Neuronal stem cell (in vitro differentiated cells): ENCODE data around the gene PIK3CD.

Experiments used
- DNase-seq: peaks from one replicate; pipeline ENCODE4 v3.0.0-alpha.2; 2013; ENCODE audit warnings: low spot score
- H2AFZ ChIP-seq: one replicate; pipeline ENCODE4 v1.6.1; 2013; ENCODE audit warnings: mild to moderate bottlenecking, low read length, inconsistent platforms
- H2AK5ac ChIP-seq: 2 replicates; pipeline ENCODE4 v1.6.1; 2013; ENCODE audit warnings: low read depth, mild to moderate bottlenecking, inconsistent platforms, low read length, moderate library complexity, mixed read lengths
- H2BK120ac ChIP-seq: 2 replicates; pipeline ENCODE4 v1.6.1; 2013; ENCODE audit warnings: low read depth, mild to moderate bottlenecking, inconsistent platforms, low read length, moderate library complexity, mixed read lengths
- H2BK12ac ChIP-seq: one replicate; pipeline ENCODE4 v1.6.1; 2013; ENCODE audit warnings: low read length, inconsistent platforms
- H2BK15ac ChIP-seq: 2 replicates; pipeline ENCODE4 v1.6.1; 2013; ENCODE audit warnings: mild to moderate bottlenecking, low read length, inconsistent platforms, mixed read lengths
- H2BK5ac ChIP-seq: one replicate; pipeline ENCODE4 v1.6.1; 2013; ENCODE audit warnings: inconsistent platforms, mild to moderate bottlenecking, low read length, moderate library complexity
- H3K14ac ChIP-seq: one replicate; pipeline ENCODE4 v1.6.1; 2013; ENCODE audit warnings: low read length, inconsistent platforms
- H3K18ac ChIP-seq: 2 replicates; pipeline ENCODE4 v1.6.1; 2013; ENCODE audit warnings: low read length, inconsistent platforms
- H3K23ac ChIP-seq: 2 replicates; pipeline ENCODE4 v1.6.1; 2013; ENCODE audit warnings: low read depth, mild to moderate bottlenecking, mixed read lengths, low read length, inconsistent platforms; ENCODE audit not compliant: poor library complexity
- H3K27ac ChIP-seq: replicated peaks from 3 replicates; pipeline ENCODE4 v1.5.1; 2013; ENCODE audit warnings: low read length, inconsistent platforms
- H3K27me3 ChIP-seq, 3 experiments: 2 replicates each; pipeline ENCODE4 v1.6.1; 2013; ENCODE audit warnings: low read length in 3 of 3, mild to moderate bottlenecking in 2 of 3, inconsistent platforms in 1 of 3, low read depth in 1 of 3, mixed read lengths in 1 of 3, moderate library complexity in 1 of 3; ENCODE audit not compliant: control insufficient read depth in 3 of 3, insufficient read depth in 3 of 3
- H3K36me3 ChIP-seq, 2 donors: replicated peaks in 1 of 2; 2 replicates each; pipeline ENCODE4 v1.6.1; 2013; ENCODE audit warnings: low read length in 2 of 2; ENCODE audit not compliant: control insufficient read depth in 2 of 2, insufficient read depth in 2 of 2
- H3K4ac ChIP-seq: 2 replicates; pipeline ENCODE4 v1.6.1; 2013; ENCODE audit warnings: inconsistent platforms, mild to moderate bottlenecking, low read length, moderate library complexity
- H3K4me1 ChIP-seq, 2 donors: 1 replicate in 1 of 2; 2 replicates in 1 of 2; pipeline ENCODE4 v1.6.1; 2013; ENCODE audit warnings: low read length in 2 of 2, low read depth in 1 of 2; ENCODE audit not compliant: control insufficient read depth in 2 of 2, insufficient read depth in 1 of 2
- H3K4me2 ChIP-seq: one replicate; pipeline ENCODE4 v1.6.1; 2013; ENCODE audit warnings: mild to moderate bottlenecking, low read length, inconsistent platforms; ENCODE audit not compliant: insufficient read depth, poor library complexity, severe bottlenecking
- H3K4me3 ChIP-seq, 2 donors: 2 replicates each; pipeline ENCODE4 v1.5.1; 2013; ENCODE audit warnings: low read length in 2 of 2, mild to moderate bottlenecking in 2 of 2, inconsistent platforms in 1 of 2, moderate library complexity in 1 of 2
- H3K79me1 ChIP-seq: one replicate; pipeline ENCODE4 v1.6.1; 2013; ENCODE audit warnings: low read depth, mild to moderate bottlenecking, inconsistent platforms, low read length, moderate library complexity
- H3K9ac ChIP-seq: one replicate; pipeline ENCODE4 v1.6.1; 2013; ENCODE audit warnings: mild to moderate bottlenecking, low read depth, low read length, inconsistent platforms; ENCODE audit not compliant: poor library complexity
- H3K9me3 ChIP-seq, 2 donors: replicated peaks in 1 of 2; 2 replicates each; pipeline versions ENCODE3 to v1.6.1; 2013; ENCODE audit warnings: low read length in 2 of 2, mild to moderate bottlenecking in 2 of 2, inconsistent platforms in 1 of 2, low read depth in 1 of 2, mixed read lengths in 1 of 2, moderate library complexity in 1 of 2; ENCODE audit not compliant: control insufficient read depth in 2 of 2, insufficient read depth in 1 of 2
- H4K8ac ChIP-seq: one replicate; pipeline ENCODE4 v1.6.1; 2013; ENCODE audit warnings: low read depth, mild to moderate bottlenecking, inconsistent platforms, low read length, moderate library complexity
- H4K91ac ChIP-seq: one replicate; pipeline ENCODE4 v1.6.1; 2013; ENCODE audit warnings: low read length, low read depth, mild to moderate bottlenecking, inconsistent platforms; ENCODE audit not compliant: poor library complexity
- WGBS, 2 donors: extraction: QIAGEN DNeasy Blood & Tissue Kit; methylation state at CpG; one replicate each; pipeline ENCODE4 v1.1.7; 2013; ENCODE audit warnings: missing lambda C conversion rate in 2 of 2, mixed read lengths in 1 of 2; ENCODE audit not compliant: insufficient read length in 2 of 2, insufficient replicate concordance in 1 of 2; ENCODE audit errors: extremely low coverage in 2 of 2; 5-methylcytosine and 5-hydroxymethylcytosine counted together

PIK3CD gene

GRCh38 chr1:9733160-9733789 is 81.7 kb downstream of the PIK3CD start:
- Histone ChIP-seq H2AK5ac (no peak overlapping the region), H4K8ac (no peak overlapping the region), H3K27ac (no peak overlapping the region), H2BK120ac (no peak overlapping the region), H3K9ac (no peak overlapping the region), H3K79me1 (peaks cover 5% of the 10 kb centered on the region), H3K4ac (no peak overlapping the region), H3K9me3 (peaks cover 0 to 9% of the 10 kb centered on the region in 2 donors), H4K91ac (no peak overlapping the region), H2BK5ac (no peak overlapping the region), H3K14ac (no peak overlapping the region), H3K4me3 (no peak overlapping the region), H3K4me2 (no peak overlapping the region), H3K36me3 (peaks cover 74 to 99% of the 10 kb centered on the region in 2 donors), H2BK15ac (no peak overlapping the region), H2BK12ac (no peak overlapping the region), H3K18ac (no peak overlapping the region), H3K27me3 (no peaks in the 10 kb centered on the region), H3K4me1 (peaks cover 0 to 5% of the 10 kb centered on the region in 2 donors), H2AFZ (no peak overlapping the region), H3K23ac (peak overlapping the region; percentile 45)
- no CpG with 5 or more reads among the region's 14 CpGs for WGBS, 2 donors
- DNase-seq, result no peak

DNA sequence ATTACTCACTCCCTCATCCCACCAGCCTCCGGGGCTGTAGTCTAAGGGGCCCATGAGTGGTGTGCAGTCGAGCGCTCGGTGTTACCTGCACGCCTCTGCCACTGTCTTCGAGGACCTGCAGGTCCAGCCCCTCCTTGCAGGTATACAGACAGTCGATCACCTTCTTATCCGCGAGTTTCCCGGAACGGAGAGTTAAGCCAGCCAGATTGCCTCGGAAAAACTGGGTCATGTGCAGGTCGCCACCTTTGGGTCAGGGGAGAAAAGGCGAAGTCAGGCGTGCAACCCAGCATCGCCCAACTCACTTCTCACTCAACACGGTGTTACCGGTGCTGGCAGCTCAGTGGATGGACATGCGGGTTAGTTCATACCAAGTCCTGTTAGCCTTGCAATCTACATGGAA is 84.3 kb downstream of the PIK3CD start:
- H3K4me2 ChIP-seq, result no peak overlapping the region
- no peak overlapping the region for H4K8ac ChIP-seq
- H4K91ac ChIP-seq, result no peak overlapping the region
- peaks cover 0 to 8% of the 10 kb centered on the region in 2 donors for H3K9me3 ChIP-seq
- no peak overlapping the region for H3K9ac ChIP-seq
- H3K27ac ChIP-seq, result no peak overlapping the region
- peaks cover 0 to 5% of the 10 kb centered on the region in 2 donors for H3K4me1 ChIP-seq
- H3K14ac ChIP-seq, result no peak overlapping the region
- H2AFZ ChIP-seq, result no peak overlapping the region
- H2AK5ac ChIP-seq, result no peak overlapping the region
- H3K27me3 ChIP-seq, result no peaks in the 10 kb centered on the region
- peaks cover 72 to 98% of the 10 kb centered on the region in 2 donors for H3K36me3 ChIP-seq
- H3K4ac ChIP-seq, result no peak overlapping the region
- no peak overlapping the region for H2BK5ac ChIP-seq
- H2BK120ac ChIP-seq, result no peak overlapping the region
- no peak overlapping the region for H2BK15ac ChIP-seq
- peaks cover 5% of the 10 kb centered on the region for H3K79me1 ChIP-seq
- no peak overlapping the region for H3K23ac ChIP-seq
- no peak overlapping the region for H3K4me3 ChIP-seq
- WGBS, 2 donors, result no CpG with 5 or more reads among the region's 19 CpGs
- DNase-seq, result no peak
- H3K18ac ChIP-seq, result no peak overlapping the region
- no peak overlapping the region for H2BK12ac ChIP-seq

DNA sequence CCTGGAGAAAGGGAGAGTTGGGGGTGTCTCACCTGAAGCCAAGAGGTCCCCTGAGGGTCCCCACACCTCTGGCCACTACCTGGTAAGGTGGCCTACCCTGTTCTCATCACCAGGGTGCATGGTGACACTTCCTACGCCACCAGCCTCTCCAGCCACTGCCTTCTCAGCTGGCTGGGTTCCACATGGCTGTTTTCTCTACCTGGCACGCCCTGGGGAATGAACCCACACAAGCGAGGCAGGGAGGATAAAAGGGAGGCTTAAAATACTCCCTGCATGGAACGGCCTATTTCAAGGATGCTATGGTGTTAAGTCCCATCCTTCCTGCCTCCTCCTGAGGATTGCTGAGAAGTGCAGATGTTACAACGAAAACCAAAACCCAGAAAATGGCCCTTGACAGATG is 84.7 kb downstream of the PIK3CD start:
- Histone ChIP-seq H2AK5ac (no peak overlapping the region), H2BK15ac (no peak overlapping the region), H3K4me1 (peaks cover 0 to 5% of the 10 kb centered on the region in 2 donors), H3K23ac (no peak overlapping the region), H3K14ac (no peak overlapping the region), H3K36me3 (peaks cover 72 to 98% of the 10 kb centered on the region in 2 donors), H3K18ac (no peak overlapping the region), H4K8ac (no peak overlapping the region), H3K4me3 (no peak overlapping the region), H3K79me1 (peaks cover 3% of the 10 kb centered on the region), H2AFZ (no peak overlapping the region), H3K9me3 (peaks cover 0 to 7% of the 10 kb centered on the region in 2 donors), H2BK120ac (no peak overlapping the region), H3K27me3 (no peaks in the 10 kb centered on the region), H2BK12ac (no peak overlapping the region), H3K4ac (no peak overlapping the region), H3K4me2 (no peak overlapping the region), H3K9ac (no peak overlapping the region), H3K27ac (no peak overlapping the region), H4K91ac (no peak overlapping the region), H2BK5ac (no peak overlapping the region)
- no CpG with 5 or more reads among the region's 5 CpGs for WGBS, 2 donors
- no peak for DNase-seq

- Histone ChIP-seq H3K14ac (no peak overlapping the region), H2BK5ac (no peak overlapping the region), H3K36me3 (peaks cover 71 to 98% of the 10 kb centered on the region in 2 donors), H3K23ac (no peak overlapping the region), H3K27ac (no peak overlapping the region), H3K9ac (no peak overlapping the region), H2BK15ac (no peak overlapping the region), H3K4ac (no peak overlapping the region), H3K79me1 (peaks cover 3% of the 10 kb centered on the region), H3K18ac (no peak overlapping the region), H3K4me2 (no peak overlapping the region), H3K9me3 (peaks cover 0 to 7% of the 10 kb centered on the region in 2 donors), H3K4me1 (peaks cover 0 to 5% of the 10 kb centered on the region in 2 donors), H4K91ac (no peak overlapping the region), H3K27me3 (no peaks in the 10 kb centered on the region), H4K8ac (no peak overlapping the region), H3K4me3 (no peak overlapping the region), H2AK5ac (no peak overlapping the region), H2BK12ac (no peak overlapping the region), H2BK120ac (no peak overlapping the region), H2AFZ (no peak overlapping the region)
- no peak for DNase-seq
- WGBS, 2 donors, result no CpG with 5 or more reads among the region's 9 CpGs
These were observed 85.5 kb downstream of the PIK3CD start for GRCh38 chr1:9737057-9737456.
